HUES48 (cell line): ENCODE results near the gene ZCCHC17.

ENCODE experiments used
- H3K27ac ChIP-seq: one replicate; pipeline ENCODE4 v1.7.0; 2013; ENCODE audit warnings: low read depth, low read length, inconsistent platforms
- H3K27me3 ChIP-seq: 2 replicates; pipeline ENCODE4 v1.6.1; 2013; ENCODE audit warnings: mild to moderate bottlenecking, low read length; ENCODE audit not compliant: control insufficient read depth, insufficient read depth
- H3K36me3 ChIP-seq: 2 replicates; pipeline ENCODE4 v1.6.1; 2013; ENCODE audit warnings: low read length; ENCODE audit not compliant: control insufficient read depth, insufficient read depth
- H3K4me1 ChIP-seq: 2 replicates; pipeline ENCODE4 v1.6.1; 2013; ENCODE audit warnings: mild to moderate bottlenecking, low read length; ENCODE audit not compliant: control insufficient read depth, insufficient read depth
- H3K4me3 ChIP-seq: 2 replicates; pipeline ENCODE4 v1.5.1; 2013; ENCODE audit warnings: mild to moderate bottlenecking, low read depth, low read length
- H3K9ac ChIP-seq: 2 replicates; pipeline ENCODE4 v1.6.1; 2013; ENCODE audit warnings: mild to moderate bottlenecking, low read depth, low read length, moderate library complexity
- H3K9me3 ChIP-seq: 2 replicates; pipeline ENCODE4 v1.6.1; 2013; ENCODE audit warnings: low read length; ENCODE audit not compliant: control insufficient read depth, insufficient read depth

The ZCCHC17 gene

DNA sequence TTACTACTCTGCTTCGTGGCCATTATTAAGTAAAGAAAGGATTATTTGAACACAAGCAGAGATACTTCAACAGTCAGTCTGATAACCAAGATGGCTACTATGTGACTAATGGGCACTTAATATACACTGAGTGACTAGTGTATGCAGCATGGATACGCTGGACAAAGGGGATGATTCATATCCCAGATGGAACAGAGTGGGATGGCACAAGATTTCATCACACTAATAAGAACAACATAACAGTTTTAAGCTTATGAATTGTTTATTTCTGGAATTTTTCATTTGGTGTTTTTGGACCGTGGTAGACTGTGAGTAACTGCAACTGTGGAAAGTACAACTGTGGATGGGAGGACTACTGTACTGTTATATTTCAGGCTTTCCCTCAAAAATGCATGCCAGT is 9.4 kb downstream of the ZCCHC17 start:
- Histone ChIP-seq H3K36me3 (peaks cover 23% of the 10 kb centered on the region), H3K9me3 (no peaks in the 10 kb centered on the region), H3K4me1 (no peaks in the 10 kb centered on the region), H3K27ac (no peak overlapping the region), H3K9ac (no peak overlapping the region), H3K4me3 (no peak overlapping the region), H3K27me3 (no peaks in the 10 kb centered on the region)

DNA sequence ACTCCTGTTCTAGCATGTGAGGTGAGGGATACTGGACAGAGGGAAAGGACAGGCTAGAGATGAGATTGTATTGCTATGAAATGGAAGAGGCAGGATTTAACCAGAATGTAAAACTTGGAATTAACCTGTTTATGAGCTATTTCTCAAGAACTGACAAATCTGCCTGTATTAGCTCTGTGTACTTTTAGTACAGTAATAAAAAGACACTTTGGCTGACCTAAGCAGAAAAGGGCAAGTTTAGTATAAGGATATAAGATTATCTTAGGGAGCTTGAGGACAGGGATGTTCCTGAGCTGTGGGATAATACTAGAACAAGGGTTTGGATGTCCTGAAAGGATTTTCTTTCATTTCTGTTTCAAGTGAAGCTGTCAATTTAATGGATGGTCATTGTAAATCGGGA is 11.2 kb downstream of the ZCCHC17 start:
- H3K27me3 ChIP-seq = no peaks in the 10 kb centered on the region
- no peaks in the 10 kb centered on the region for H3K4me1 ChIP-seq
- no peak overlapping the region for H3K4me3 ChIP-seq
- H3K9ac ChIP-seq = no peak overlapping the region
- H3K27ac ChIP-seq = no peak overlapping the region
- H3K9me3 ChIP-seq = no peaks in the 10 kb centered on the region
- H3K36me3 ChIP-seq = peaks cover 34% of the 10 kb centered on the region

DNA sequence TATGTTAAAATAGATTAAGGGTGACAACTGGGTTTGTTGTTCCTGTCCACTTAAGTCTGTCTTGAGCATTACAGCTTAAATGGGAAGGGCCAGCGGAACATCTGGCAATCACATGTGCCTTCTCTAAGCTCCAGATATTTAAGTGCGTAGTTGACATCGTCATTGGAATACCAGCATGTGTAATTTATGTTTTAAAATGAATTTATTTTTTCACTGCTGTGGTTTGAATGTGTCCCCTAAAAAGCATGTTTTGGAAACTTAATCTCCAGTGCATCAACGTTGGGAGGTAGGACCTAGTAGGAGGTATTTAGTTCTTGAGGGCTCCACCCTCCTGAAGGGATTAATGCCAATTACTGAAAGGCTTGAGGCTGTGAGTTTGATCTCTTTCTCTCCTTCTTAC is 13.4 kb downstream of the ZCCHC17 start:
- Histone ChIP-seq H3K36me3 (peaks cover 50% of the 10 kb centered on the region), H3K9me3 (no peaks in the 10 kb centered on the region), H3K4me3 (no peak overlapping the region), H3K4me1 (no peaks in the 10 kb centered on the region), H3K27ac (no peak overlapping the region), H3K27me3 (no peaks in the 10 kb centered on the region), H3K9ac (no peak overlapping the region)

DNA sequence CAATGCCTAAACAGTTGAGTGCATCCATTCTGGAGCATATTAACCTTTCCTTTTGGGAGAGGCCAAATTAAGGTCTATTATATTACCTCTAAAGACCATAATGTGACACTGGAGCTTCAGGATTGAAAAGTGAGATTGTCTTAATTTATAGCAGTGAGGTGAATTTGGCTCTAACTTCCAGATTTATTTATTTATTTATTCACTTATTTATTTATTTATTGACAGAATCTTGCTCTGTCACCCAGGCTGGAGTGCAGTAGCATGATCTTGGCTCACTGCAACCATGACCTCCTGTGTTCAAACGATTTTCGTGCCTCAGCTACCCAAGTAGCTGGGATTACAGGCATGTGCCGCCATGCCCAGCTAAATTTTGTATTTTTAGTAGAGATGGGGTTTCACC is 19.1 kb downstream of the ZCCHC17 start:
- Histone ChIP-seq H3K36me3 (peaks cover 86% of the 10 kb centered on the region), H3K4me3 (no peak overlapping the region), H3K4me1 (no peaks in the 10 kb centered on the region), H3K9me3 (no peaks in the 10 kb centered on the region), H3K9ac (no peak overlapping the region), H3K27ac (no peak overlapping the region), H3K27me3 (no peaks in the 10 kb centered on the region)

DNA sequence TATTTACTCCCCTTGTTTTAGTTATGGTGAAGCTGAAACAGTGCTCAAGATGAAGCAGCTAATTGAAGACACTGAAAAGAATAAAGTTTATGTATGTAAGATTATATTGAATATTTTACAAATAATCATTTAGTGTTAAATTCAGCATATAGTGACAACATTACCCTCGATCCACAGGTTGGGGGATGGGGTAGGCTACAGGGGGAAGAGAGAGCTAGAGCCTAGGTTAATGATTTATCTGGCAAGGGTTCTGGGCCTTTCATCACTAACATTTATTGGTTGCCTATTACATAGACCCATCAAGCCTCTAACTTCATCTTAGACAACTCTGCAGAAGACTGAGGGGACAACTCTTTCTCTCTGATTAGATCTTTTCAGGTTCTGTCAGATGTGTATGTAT is 21.3 kb downstream of the ZCCHC17 start:
- Histone ChIP-seq H3K4me3 (no peak overlapping the region), H3K9me3 (no peaks in the 10 kb centered on the region), H3K9ac (no peak overlapping the region), H3K4me1 (no peaks in the 10 kb centered on the region), H3K36me3 (peaks cover 67% of the 10 kb centered on the region), H3K27me3 (no peaks in the 10 kb centered on the region), H3K27ac (no peak overlapping the region)

DNA sequence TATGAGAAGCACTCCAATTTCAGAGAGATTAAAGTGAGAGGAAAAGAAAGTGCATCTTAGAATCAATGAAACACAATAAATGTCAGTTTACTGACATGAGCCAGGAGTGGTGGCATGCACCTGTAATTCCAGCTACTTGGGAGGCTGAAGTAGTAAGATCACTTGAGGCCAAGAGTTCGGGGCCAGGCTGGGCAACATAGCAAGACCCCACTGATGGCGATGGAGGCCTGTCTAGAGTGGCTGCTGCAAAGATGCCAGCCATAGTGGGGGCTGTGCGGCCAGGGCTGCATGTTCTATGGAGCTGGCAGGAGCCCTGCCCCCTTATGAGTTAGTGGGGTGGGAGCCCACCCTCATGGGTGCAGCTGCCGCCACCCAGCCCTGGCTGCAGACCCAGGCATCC is 27.3 kb downstream of the ZCCHC17 start:
- Histone ChIP-seq H3K4me1 (no peaks in the 10 kb centered on the region), H3K9me3 (no peaks in the 10 kb centered on the region), H3K27me3 (no peaks in the 10 kb centered on the region), H3K4me3 (no peak overlapping the region), H3K36me3 (peaks cover 23% of the 10 kb centered on the region), H3K27ac (no peak overlapping the region), H3K9ac (no peak overlapping the region)

DNA sequence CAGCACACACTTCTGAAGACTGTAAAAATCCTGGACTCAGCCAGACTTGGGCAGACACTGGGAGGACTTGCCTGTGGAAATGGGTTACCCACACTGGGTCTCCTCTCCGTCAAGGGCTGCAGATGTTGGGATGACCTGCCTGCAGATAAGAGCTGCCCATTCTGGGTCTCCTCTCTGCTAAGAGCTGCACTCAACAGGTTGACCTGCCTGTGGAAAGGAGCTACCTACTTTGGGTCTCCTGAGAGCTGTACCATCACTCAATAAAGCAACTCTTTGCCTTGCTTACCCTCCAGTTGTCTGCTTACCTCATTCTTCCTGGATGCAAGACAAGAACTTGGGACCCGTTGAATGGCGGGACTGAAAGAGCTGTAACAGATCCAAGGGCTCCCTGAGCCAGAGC is 28.2 kb downstream of the ZCCHC17 start:
- no peak overlapping the region for H3K4me3 ChIP-seq
- no peak overlapping the region for H3K27ac ChIP-seq
- H3K9me3 ChIP-seq = no peaks in the 10 kb centered on the region
- H3K4me1 ChIP-seq = no peaks in the 10 kb centered on the region
- no peaks in the 10 kb centered on the region for H3K27me3 ChIP-seq
- H3K9ac ChIP-seq = no peak overlapping the region
- H3K36me3 ChIP-seq = peaks cover 14% of the 10 kb centered on the region

DNA sequence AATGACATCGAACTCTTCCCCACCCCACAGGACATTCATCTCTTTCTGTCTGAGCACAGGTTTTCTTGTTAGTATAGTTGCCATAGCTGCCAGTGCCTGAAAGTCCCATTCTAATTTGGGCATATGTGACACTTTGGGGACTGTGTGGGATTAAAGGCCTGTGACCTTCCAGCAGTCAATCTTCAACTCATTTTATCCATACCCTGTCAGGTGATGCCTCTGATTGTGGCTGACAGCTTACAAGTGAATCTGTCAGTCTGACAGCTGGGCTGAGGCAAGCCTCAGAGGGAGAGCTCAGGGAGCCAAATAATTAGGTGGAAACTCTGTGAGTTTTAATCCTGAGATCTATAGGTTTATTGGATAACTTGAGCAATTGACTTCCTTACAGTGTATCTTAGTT is 29.6 kb downstream of the ZCCHC17 start:
- peaks cover 8% of the 10 kb centered on the region; the same call in 1 of the 2 replicates for H3K36me3 ChIP-seq
- H3K4me3 ChIP-seq = no peak overlapping the region
- H3K4me1 ChIP-seq = no peaks in the 10 kb centered on the region
- H3K9me3 ChIP-seq = no peaks in the 10 kb centered on the region
- no peak overlapping the region for H3K9ac ChIP-seq
- no peaks in the 10 kb centered on the region for H3K27me3 ChIP-seq
- no peak overlapping the region for H3K27ac ChIP-seq

DNA sequence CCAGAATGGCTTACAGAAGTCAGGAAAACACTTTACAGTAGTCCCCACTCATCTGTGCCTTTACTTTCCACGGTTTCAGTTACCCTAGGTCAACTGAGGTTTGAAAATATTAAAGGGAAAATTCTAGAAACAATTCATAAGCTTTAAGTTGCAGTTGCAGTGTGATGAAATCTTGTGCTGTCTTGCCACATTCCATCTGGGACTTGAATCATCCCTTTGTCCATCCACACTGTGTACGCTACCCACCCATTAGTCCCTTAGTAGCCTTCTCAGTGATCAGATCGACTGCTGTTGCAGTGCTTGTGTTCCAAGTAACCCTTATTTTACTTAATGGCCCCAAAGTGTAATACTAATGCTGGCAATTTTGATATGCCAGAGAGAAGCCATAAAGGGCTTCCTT is 30.5 kb downstream of the ZCCHC17 start:
- no peaks in the 10 kb centered on the region for H3K27me3 ChIP-seq
- no peak overlapping the region for H3K4me3 ChIP-seq
- no peaks in the 10 kb centered on the region for H3K9me3 ChIP-seq
- H3K36me3 ChIP-seq = peaks cover 8% of the 10 kb centered on the region; the same call in 1 of the 2 replicates
- H3K9ac ChIP-seq = no peak overlapping the region
- H3K4me1 ChIP-seq = no peaks in the 10 kb centered on the region
- no peak overlapping the region for H3K27ac ChIP-seq

DNA sequence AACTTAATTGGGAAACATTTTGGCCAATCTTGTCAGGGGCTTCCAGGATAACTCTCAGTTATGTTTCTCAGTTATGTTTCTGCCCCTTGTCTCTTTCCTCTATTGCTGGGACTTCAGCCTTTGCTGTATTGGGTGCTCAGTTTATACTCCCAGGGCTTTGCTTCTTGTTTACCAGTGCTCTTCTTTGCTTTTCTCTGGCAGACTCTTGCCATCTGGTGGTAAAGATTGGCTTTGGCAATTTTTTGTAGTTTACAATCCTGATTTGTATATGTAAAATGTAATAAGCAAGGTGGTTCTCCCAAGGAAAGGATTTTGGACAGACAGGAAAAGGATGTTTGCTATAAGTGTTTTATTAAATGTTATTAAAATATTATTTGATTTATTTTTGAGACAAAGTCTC is 38.2 kb downstream of the ZCCHC17 start:
- no peak overlapping the region for H3K27ac ChIP-seq
- H3K9me3 ChIP-seq = no peaks in the 10 kb centered on the region

DNA sequence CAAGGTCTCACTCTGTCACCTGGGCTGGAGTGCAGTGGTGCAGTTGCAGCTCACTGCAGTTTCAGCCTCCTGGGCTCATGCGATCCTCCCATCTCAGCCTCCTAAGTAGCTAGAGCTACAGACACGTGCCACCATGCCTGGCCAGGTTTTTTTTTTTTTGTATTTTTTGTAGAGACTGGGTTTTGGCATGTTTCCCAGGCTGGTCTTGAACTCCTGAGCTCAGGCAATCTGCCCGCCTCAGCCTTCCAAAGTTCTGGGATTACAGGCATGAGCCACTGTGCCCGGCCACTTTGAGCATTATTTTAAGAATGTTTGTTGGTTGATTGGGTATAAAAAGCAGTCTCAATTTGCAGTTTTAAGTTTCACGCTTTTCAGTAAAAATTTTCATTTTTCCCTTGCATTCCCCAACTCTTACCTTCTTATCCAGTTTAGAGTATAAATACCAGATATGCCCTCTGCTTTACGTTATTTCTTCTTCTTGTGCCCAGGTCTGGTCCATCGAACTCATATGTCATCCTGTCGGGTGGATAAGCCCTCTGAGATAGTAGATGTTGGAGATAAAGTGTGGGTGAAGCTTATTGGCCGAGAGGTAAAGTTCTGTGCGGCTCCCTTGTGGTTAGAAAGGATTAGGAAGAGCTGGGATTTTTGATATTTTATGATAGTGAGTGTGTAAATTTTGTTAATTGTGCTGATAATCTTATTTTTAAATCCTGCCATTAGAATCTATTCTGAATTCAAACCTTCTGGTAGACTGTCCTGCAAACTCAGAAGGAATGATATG is 40.0 kb downstream of the ZCCHC17 start:
- no peak overlapping the region for H3K27ac ChIP-seq
- H3K27me3 ChIP-seq = no peaks in the 10 kb centered on the region
- no peak overlapping the region for H3K4me3 ChIP-seq
- H3K36me3 ChIP-seq = peaks cover 33% of the 10 kb centered on the region
- no peaks in the 10 kb centered on the region for H3K9me3 ChIP-seq
- no peak overlapping the region for H3K9ac ChIP-seq
- no peaks in the 10 kb centered on the region for H3K4me1 ChIP-seq

More for the DNA sequence above, 38.2 kb downstream of the ZCCHC17 start:
- Histone ChIP-seq H3K4me1 (no peaks in the 10 kb centered on the region), H3K9ac (no peak overlapping the region), H3K36me3 (peaks cover 23% of the 10 kb centered on the region), H3K27me3 (no peaks in the 10 kb centered on the region), H3K4me3 (no peak overlapping the region)
